Measurements from ENCODE around the gene LGR6.
A peak's percentile ranks its signal among the peaks of the same experiment; 100 is the strongest.
"Not testable (repeated sequence)": the region's sequence is repeated elsewhere in the genome, so short reads cannot be mapped to it uniquely, and the experiment has no call there.

The LGR6 gene, protein sequence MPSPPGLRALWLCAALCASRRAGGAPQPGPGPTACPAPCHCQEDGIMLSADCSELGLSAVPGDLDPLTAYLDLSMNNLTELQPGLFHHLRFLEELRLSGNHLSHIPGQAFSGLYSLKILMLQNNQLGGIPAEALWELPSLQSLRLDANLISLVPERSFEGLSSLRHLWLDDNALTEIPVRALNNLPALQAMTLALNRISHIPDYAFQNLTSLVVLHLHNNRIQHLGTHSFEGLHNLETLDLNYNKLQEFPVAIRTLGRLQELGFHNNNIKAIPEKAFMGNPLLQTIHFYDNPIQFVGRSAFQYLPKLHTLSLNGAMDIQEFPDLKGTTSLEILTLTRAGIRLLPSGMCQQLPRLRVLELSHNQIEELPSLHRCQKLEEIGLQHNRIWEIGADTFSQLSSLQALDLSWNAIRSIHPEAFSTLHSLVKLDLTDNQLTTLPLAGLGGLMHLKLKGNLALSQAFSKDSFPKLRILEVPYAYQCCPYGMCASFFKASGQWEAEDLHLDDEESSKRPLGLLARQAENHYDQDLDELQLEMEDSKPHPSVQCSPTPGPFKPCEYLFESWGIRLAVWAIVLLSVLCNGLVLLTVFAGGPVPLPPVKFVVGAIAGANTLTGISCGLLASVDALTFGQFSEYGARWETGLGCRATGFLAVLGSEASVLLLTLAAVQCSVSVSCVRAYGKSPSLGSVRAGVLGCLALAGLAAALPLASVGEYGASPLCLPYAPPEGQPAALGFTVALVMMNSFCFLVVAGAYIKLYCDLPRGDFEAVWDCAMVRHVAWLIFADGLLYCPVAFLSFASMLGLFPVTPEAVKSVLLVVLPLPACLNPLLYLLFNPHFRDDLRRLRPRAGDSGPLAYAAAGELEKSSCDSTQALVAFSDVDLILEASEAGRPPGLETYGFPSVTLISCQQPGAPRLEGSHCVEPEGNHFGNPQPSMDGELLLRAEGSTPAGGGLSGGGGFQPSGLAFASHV
- total RNA-seq, result 0.20 to 69.3 (median 1.7) reads per million in 9 experiments

DNA sequence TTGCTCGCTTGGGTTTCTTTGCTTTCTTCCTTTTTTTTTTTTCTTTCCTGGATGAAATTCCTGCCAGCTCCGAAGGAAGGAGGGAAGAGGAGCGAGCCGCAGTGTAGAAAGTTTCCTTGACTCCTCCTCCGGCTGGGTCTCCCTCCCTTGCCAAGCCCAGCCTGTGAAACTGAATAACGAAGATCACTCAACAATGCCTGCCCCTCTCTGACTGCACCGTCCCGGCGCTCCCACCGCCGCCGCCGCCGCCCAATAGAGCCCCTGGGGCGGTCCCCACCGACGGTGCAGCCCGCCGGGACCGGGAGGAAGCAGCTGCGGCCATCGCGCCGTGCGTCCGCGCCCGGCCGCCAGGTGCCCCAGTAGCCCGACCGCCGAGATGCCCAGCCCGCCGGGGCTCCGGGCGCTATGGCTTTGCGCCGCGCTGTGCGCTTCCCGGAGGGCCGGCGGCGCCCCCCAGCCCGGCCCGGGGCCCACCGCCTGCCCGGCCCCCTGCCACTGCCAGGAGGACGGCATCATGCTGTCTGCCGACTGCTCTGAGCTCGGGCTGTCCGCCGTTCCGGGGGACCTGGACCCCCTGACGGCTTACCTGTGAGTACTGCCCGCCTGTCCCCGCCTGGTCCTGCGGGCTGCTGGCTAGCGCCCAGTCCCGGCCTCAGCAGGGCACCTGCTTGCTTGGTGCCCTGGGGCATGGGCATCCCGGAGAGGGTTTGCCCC is at the start of gene LGR6:
Gene LGR6 (plus strand): TSS at position 186 of the 714 bp plus-strand sequence. CDS start 191 bp downstream, at position 377.
- Mint-ChIP-seq H3K27me3 (peaks cover 0 to 55% of the 10 kb centered on the region in 2 donors), H3K9me3 (no peaks in the 10 kb centered on the region), H3K4me3 (peak within 1 kb of the TSS; percentile 64 to 80), H3K27ac (peak within 1 kb of the TSS; percentile 78 to 97), H3K36me3 (ENCODE audit: insufficient read depth) (peaks cover 4% of the 10 kb centered on the region), H3K4me1 (ENCODE audit: low read depth in 2 of 2) (peaks cover 34 to 43% of the 10 kb centered on the region in 2 donors)
- DNase-seq (no peak), ATAC-seq (replicated peaks) (no peak)

DNA sequence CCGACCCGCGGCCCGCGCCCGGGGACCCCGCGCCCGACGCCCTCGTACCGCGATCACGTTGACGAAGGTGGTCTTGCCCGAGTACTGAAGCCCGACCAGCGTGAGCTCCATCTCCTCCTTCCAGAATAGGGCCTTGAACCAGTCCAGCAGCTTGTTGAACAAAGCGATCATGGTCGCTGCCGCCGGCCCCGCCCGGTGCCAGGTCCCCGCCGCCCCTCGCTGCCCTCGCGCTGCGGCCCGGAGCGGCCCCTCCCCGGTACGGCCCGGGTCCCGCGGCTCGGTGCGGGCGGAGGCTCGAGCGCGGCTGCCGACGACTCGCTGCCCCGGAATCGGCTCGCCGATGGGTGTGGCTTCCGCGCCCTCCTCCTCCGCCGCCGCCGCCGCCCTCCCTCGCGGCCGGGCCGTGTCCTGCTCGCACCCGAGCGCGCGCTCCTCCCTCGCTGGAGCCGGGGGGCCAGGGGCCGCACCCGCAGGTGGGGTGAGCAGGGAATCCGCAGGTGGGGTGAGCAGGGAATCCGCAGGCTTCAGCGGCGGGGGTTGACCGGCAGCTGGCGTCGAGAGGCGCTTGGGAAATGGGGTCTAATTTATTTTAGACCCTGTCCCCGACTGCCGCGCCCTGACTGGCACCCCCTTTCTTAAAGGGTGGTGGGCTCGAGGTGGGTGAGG is 49.1 kb upstream of the LGR6 start, which contains the start of gene ARL8A:
Gene ARL8A (minus strand): TSS at position 336 of the 666 bp plus-strand sequence. CDS start 165 bp downstream, at position 171.
- no peaks in the 10 kb centered on the region for H3K27me3 Mint-ChIP-seq
- H3K4me3 Mint-ChIP-seq, result peak within 1 kb of the TSS; percentile 96
- peaks cover 27 to 32% of the 10 kb centered on the region in 2 donors for H3K4me1 Mint-ChIP-seq (ENCODE audit: low read depth in 2 of 2)
- ATAC-seq (replicated peaks) (peak; percentile 76), DNase-seq (peak; percentile 47 to 63 (median 53))
- peak within 1 kb of the TSS; percentile 94 to 98 for H3K27ac Mint-ChIP-seq
- H3K9me3 Mint-ChIP-seq, result no peaks in the 10 kb centered on the region
- peaks cover 56% of the 10 kb centered on the region for H3K36me3 Mint-ChIP-seq (ENCODE audit: insufficient read depth)

DNA sequence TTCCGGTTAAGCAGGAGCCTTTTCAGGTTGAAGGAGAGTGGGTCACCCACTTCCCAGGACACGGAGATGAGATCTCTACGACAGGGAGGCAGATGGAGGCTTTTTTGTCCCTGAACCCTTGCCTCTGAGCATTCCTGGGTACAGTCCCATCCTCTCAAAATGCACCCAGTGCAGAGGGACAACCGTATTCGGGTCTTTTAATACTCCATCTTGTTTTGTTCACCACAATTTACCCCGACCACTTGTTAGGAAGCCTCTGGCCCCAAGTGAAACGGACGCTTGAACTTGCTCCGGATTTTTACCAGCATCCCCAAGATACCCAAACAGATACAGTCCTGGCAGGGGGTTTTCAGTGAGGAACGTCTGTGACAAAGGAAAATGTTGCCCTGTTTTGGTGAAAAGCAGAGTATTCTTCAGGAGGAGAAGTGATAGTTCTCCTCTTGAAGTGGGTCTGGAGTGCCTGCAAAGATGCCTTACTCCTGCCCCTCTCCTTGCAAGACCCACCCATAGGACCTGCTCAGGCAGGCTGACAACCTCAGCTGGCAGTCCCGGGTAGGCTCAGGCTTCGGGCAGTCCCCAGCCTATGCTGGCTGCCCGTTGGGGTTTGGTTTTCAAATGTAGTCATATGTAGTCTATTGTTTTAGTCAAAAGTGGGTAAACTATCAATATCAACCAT is 48.4 kb upstream of the LGR6 start:
- ATAC-seq (replicated peaks), result peak; percentile 33
- Mint-ChIP-seq H3K4me1 (ENCODE audit: low read depth in 2 of 2) (peaks cover 27 to 32% of the 10 kb centered on the region in 2 donors), H3K4me3 (peak overlapping the region; percentile 96), H3K36me3 (ENCODE audit: insufficient read depth) (peaks cover 56% of the 10 kb centered on the region), H3K9me3 (no peaks in the 10 kb centered on the region), H3K27ac (peak overlapping the region; percentile 59 to 90), H3K27me3 (no peaks in the 10 kb centered on the region)
- DNase-seq, result no peak

GRCh38 chr1:202145744-202146140 is 47.9 kb upstream of the LGR6 start:
- H3K27ac Mint-ChIP-seq, result peak overlapping the region; percentile 59 to 90

GRCh38 chr1:202146279-202146678 is 47.3 kb upstream of the LGR6 start:
- DNase-seq (no peak), ATAC-seq (replicated peaks) (no peak)
- Mint-ChIP-seq H3K4me1 (ENCODE audit: low read depth in 2 of 2) (peaks cover 28 to 31% of the 10 kb centered on the region in 2 donors), H3K9me3 (no peaks in the 10 kb centered on the region), H3K27ac (peak overlapping the region; percentile 8 to 90), H3K36me3 (ENCODE audit: insufficient read depth) (peaks cover 67% of the 10 kb centered on the region), H3K4me3 (peak overlapping the region; percentile 46 to 96), H3K27me3 (no peaks in the 10 kb centered on the region)

More at GRCh38 chr1:202145744-202146140, 47.9 kb upstream of the LGR6 start:
- Mint-ChIP-seq H3K4me3 (peak overlapping the region; percentile 96), H3K36me3 (ENCODE audit: insufficient read depth) (peaks cover 61% of the 10 kb centered on the region), H3K4me1 (ENCODE audit: low read depth in 2 of 2) (peaks cover 27 to 31% of the 10 kb centered on the region in 2 donors)
- H3K27me3 Mint-ChIP-seq; H3K9me3 Mint-ChIP-seq; DNase-seq; ATAC-seq (replicated peaks): not testable (repeated sequence)

DNA sequence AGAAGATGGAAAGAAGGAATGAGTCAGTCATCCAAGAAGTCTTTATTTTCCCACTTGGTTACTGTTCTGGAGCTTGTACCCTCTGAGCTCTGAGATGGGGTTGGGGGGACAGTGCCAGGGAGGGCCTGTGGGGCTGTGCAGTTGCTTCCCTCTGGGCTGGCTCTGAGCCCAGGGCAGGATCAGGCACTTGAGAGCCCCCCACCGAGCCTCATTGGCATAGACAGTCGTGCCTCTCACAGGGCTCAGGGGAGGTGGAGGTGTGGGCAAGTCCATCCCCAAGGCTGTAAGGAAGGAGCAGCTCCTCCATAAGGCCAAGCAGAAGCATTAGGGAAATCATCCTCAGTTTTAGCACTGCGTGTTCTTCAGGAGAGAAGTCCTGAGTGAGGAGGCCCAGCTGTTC is 46.6 kb upstream of the LGR6 start:
- no peak overlapping the region for H3K4me3 Mint-ChIP-seq
- H3K36me3 Mint-ChIP-seq (ENCODE audit: insufficient read depth), result peaks cover 74% of the 10 kb centered on the region
- ATAC-seq (replicated peaks), result no peak
- H3K27ac Mint-ChIP-seq, result peak overlapping the region in 1 of 2 donors; percentile 90
- DNase-seq, result no peak
- H3K27me3 Mint-ChIP-seq, result no peaks in the 10 kb centered on the region
- no peaks in the 10 kb centered on the region for H3K9me3 Mint-ChIP-seq
- H3K4me1 Mint-ChIP-seq (ENCODE audit: low read depth in 2 of 2), result peaks cover 28 to 30% of the 10 kb centered on the region in 2 donors

DNA sequence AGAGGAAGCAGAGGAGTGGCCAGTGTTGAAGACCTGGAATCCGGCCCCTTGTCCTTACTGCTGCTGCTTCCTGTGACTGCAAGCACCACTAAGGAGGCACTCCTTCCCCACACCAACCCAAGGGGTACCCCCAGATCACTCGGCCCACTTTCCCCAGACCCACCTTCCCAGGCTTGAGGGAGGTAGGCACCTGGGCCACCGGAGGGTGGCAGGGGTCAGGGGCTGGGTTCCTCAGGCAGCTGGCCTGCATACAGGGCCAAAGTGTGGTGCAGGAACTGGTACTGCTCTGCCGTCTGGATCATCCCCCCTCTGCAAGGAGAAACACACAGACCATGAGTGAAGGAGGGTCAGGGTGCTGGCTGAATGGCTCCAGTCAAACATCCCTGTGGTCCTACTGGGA is 45.2 kb upstream of the LGR6 start:
- no peaks in the 10 kb centered on the region for H3K9me3 Mint-ChIP-seq
- DNase-seq, result no peak
- no peak overlapping the region for H3K4me3 Mint-ChIP-seq
- H3K27ac Mint-ChIP-seq, result peak overlapping the region; percentile 75 to 90
- H3K4me1 Mint-ChIP-seq (ENCODE audit: low read depth in 2 of 2), result peaks cover 18 to 25% of the 10 kb centered on the region in 2 donors
- H3K36me3 Mint-ChIP-seq (ENCODE audit: insufficient read depth), result peaks cover 83% of the 10 kb centered on the region
- ATAC-seq (replicated peaks), result no peak
- no peaks in the 10 kb centered on the region for H3K27me3 Mint-ChIP-seq

- H3K27ac Mint-ChIP-seq, result peak overlapping the region in 1 of 2 donors; percentile 75
- H3K9me3 Mint-ChIP-seq, result no peaks in the 10 kb centered on the region
- H3K27me3 Mint-ChIP-seq, result no peaks in the 10 kb centered on the region
Observed at GRCh38 chr1:202149566-202149965, 44.0 kb upstream of the LGR6 start.

GRCh38 chr1:202150187-202150586 is 43.4 kb upstream of the LGR6 start:
- ATAC-seq (replicated peaks), result no peak
- DNase-seq, result no peak
- Mint-ChIP-seq H3K9me3 (no peaks in the 10 kb centered on the region), H3K27ac (peak overlapping the region; percentile 54 to 79), H3K27me3 (no peaks in the 10 kb centered on the region), H3K4me3 (no peak overlapping the region), H3K36me3 (ENCODE audit: insufficient read depth) (peaks cover 90% of the 10 kb centered on the region), H3K4me1 (ENCODE audit: low read depth in 2 of 2) (peaks cover 21 to 29% of the 10 kb centered on the region in 2 donors)

More at GRCh38 chr1:202149566-202149965, 44.0 kb upstream of the LGR6 start:
- Mint-ChIP-seq H3K4me3 (no peak overlapping the region), H3K4me1 (ENCODE audit: low read depth in 2 of 2) (peaks cover 18 to 25% of the 10 kb centered on the region in 2 donors), H3K36me3 (ENCODE audit: insufficient read depth) (peaks cover 89% of the 10 kb centered on the region)
- ATAC-seq (replicated peaks) (no peak), DNase-seq (no peak)

DNA sequence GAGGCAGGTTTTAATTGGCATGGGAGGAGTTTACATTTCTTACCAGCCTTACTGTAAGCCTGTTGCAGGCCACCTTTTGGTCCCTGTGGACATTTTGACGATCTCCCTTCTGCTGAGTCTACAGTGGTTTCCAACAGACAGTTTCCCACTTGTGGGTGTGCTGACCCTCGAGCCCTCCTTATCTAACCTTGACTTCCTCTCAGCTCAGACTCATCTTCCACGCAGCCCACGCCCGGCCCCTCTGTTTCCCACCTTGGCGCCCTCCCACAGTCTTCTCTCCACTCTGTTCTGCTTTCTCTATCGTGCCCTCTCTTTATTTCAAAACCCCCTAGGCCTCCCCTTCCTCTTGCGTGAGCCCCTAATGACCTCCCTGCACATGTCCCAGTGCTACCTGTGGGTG is 43.0 kb upstream of the LGR6 start:
- Mint-ChIP-seq H3K4me3 (no peak overlapping the region), H3K27me3 (no peaks in the 10 kb centered on the region), H3K36me3 (ENCODE audit: insufficient read depth) (peaks cover 90% of the 10 kb centered on the region), H3K9me3 (no peaks in the 10 kb centered on the region), H3K27ac (peak overlapping the region; percentile 54 to 79), H3K4me1 (ENCODE audit: low read depth in 2 of 2) (peaks cover 18 to 29% of the 10 kb centered on the region in 2 donors)
- no peak for DNase-seq
- ATAC-seq (replicated peaks), result no peak

DNA sequence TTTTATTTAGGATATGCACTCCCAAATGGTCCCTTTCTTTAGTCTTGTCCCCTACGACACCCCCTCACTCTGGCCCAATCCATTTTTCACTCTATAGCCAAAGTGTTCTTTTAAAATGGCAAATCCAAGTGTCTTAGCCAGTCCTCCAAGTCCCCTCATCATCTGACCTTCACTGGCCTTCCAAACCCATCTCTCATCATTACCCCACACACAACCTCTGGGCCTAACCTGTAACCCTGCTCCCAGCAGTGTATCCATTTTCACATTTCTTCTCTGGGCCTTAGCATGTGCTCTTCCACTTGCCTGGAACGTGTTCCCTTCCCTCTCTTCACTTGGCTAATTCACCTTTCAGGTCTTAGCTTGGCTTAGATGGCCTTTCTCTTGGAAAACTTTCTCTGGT is 42.6 kb upstream of the LGR6 start:
- no peak overlapping the region for H3K4me3 Mint-ChIP-seq
- peaks cover 20 to 29% of the 10 kb centered on the region in 2 donors for H3K4me1 Mint-ChIP-seq (ENCODE audit: low read depth in 2 of 2)
- H3K36me3 Mint-ChIP-seq (ENCODE audit: insufficient read depth), result peaks cover 91% of the 10 kb centered on the region
- no peaks in the 10 kb centered on the region for H3K27me3 Mint-ChIP-seq
- peak overlapping the region; percentile 54 to 79 for H3K27ac Mint-ChIP-seq
- no peak for ATAC-seq (replicated peaks)
- no peaks in the 10 kb centered on the region for H3K9me3 Mint-ChIP-seq
- no peak for DNase-seq

- Mint-ChIP-seq H3K27ac (no peak overlapping the region), H3K27me3 (no peaks in the 10 kb centered on the region), H3K4me3 (no peak overlapping the region), H3K4me1 (ENCODE audit: low read depth in 2 of 2) (peaks cover 20 to 40% of the 10 kb centered on the region in 2 donors), H3K9me3 (no peaks in the 10 kb centered on the region), H3K36me3 (ENCODE audit: insufficient read depth) (peaks cover 92% of the 10 kb centered on the region)
- DNase-seq (no peak), ATAC-seq (replicated peaks) (no peak)
Observed at GRCh38 chr1:202152399-202152798, 41.2 kb upstream of the LGR6 start.
